Heart right ventricle (tissue), 16 donors: ENCODE measurements around the gene UTP11. TPM values are rescaled to one million over a fixed set of nuclear protein-coding genes. Genes with fewer than 3 reads are reported as not detected.

ENCODE experiments used
- ATAC-seq, 8 donors: fragments of 200-7000 bp; cut with Tn5 transposase; one replicate each; pipeline ENCODE4 v1.9.1; 2020; ENCODE audit warnings: mild to moderate bottlenecking in 8 of 8, moderate library complexity in 8 of 8, moderate number of reproducible peaks in 1 of 8
- DNase-seq, 2 donors: peaks; one replicate each; pipeline ENCODE4 v3.0.0-alpha.2; 2020
- H3K27ac ChIP-seq, 10 donors: fragments of 200-600 bp; sonication (generic) in 2 of 10; one replicate each; pipeline versions ENCODE4 v1.5.0 to v1.8.0; 2020 to 2022; ENCODE audit warnings: mild to moderate bottlenecking in 3 of 10
- H3K27me3 ChIP-seq, 7 donors: fragments of 200-600 bp; one replicate each; pipeline ENCODE4 v1.8.0; 2021 to 2022; ENCODE audit warnings: mild to moderate bottlenecking in 2 of 7
- H3K36me3 ChIP-seq, 9 donors: fragments of 200-600 bp; sonication (generic) in 1 of 9; one replicate each; pipeline versions ENCODE4 v1.5.0 to v1.8.0; 2020 to 2022; ENCODE audit warnings: mild to moderate bottlenecking in 2 of 9
- H3K4me1 ChIP-seq, 9 donors: fragments of 200-600 bp; sonication (generic) in 1 of 9; one replicate each; pipeline versions ENCODE4 v1.5.0 to v1.8.0; 2020 to 2022; ENCODE audit warnings: mild to moderate bottlenecking in 4 of 9
- H3K4me3 ChIP-seq, 10 donors: fragments of 200-600 bp; sonication (generic) in 2 of 10; one replicate each; pipeline versions ENCODE4 v1.5.0 to v1.8.0; 2020 to 2022; ENCODE audit warnings: mild to moderate bottlenecking in 7 of 10, moderate library complexity in 2 of 10
- H3K9me3 ChIP-seq, 11 donors: fragments of 200-600 bp in 10 of 11; sonication (generic) in 2 of 11; one replicate each; pipeline versions ENCODE4 v1.5.0 to v1.8.0; 2013 to 2022; ENCODE audit warnings: mild to moderate bottlenecking in 2 of 11, control low read depth in 1 of 11, moderate library complexity in 1 of 11
- CTCF ChIP-seq, 9 donors: fragments of 200-600 bp; sonication (generic) in 2 of 9; IDR thresholded peaks; one replicate each; pipeline versions ENCODE4 v1.5.0 to v1.8.0; 2021 to 2022; ENCODE audit warnings: antibody characterized with exemption in 9 of 9, mild to moderate bottlenecking in 5 of 9, moderate library complexity in 1 of 9
- WGBS, 2 donors: extraction: QIAGEN DNeasy Blood & Tissue Kit; methylation state at CpG; one replicate each; pipeline ENCODE4 v1.1.7; 2013; ENCODE audit warnings: inconsistent platforms in 1 of 2; 5-methylcytosine and 5-hydroxymethylcytosine counted together
- intact Hi-C, 10 donors: fragments of 100-400 bp; cut with DNase I; formaldehyde crosslinking; loops; one replicate each; pipeline versions ENCODE4 v1.11.1 to v1.14.2; 2022
- polyA plus RNA-seq, 2 donors: library from polyadenylated mRNA; stranded (reverse); fragments of 200-250 nt; gene quantifications; one replicate each; pipeline ENCODE4 v1.2.3, GENCODE V29; 2013
- total RNA-seq, 10 donors: library from RNA; stranded (reverse); fragmentation: NEBNext Ultra II Directional in 3 of 10; extraction: Animal tissue kit (Norgen Biotek cat#: 25700) in 3 of 10; gene quantifications; one replicate each; pipeline versions ENCODE4 v1.2.1 to v1.2.4, GENCODE V29; 2021 to 2023
- donor health status: Arrhythmogenic right ventricular cardiomyopathy.
- donor health status: ischemic (EF 13 %, LVEDD 7.1; RV severe dilation, severe dysfunction).
- donor health status: healthy with polysubstance abuse.
- donor health status: DM: no; HTN: yes; CAD: no.
- donor health status: DM: no; HTN: no; CAD: no.
- donor health status: ischemic (EF 25% LVEDD 6.9; RV normal size, moderate dysfunction).
- donor health status: ischemic (EF 25% LVEDD 5.7; RV mildly dilated, moderate dysfunction).
- donor health status: healthy.
- donor health status: DM: yes; HTN: yes; CAD: no.
- donor health status: Ischemic cardiomyopathy.
- donor health status: ischemic (EF 35%, LVEDD 5.7; RV mildly dilated, moderate dysfunction).
- donor health status: nonischemic (EF 11% LVEDD 7.7; RV severe dilation, severe dysfunction).
- donor health status: DM: yes; HTN: yes; CAD: no.
- donor health status: PGD.
- donor health status: ischemic (EF 29% LVEDD 5.4; RV normal size, mild dysfunction).
- donor health status: nonischemic (EF 23%, LVEDD 6.1; RV moderate dilation, normal function).

UTP11 gene
- total and polyA plus RNA-seq, 12 donors, result 22.9 to 59.8 (median 35.8) TPM

GRCh38 chr1:38028671-38029070 is 16.1 kb downstream of the UTP11 start:
- Histone ChIP-seq H3K4me3 (no peak overlapping the region), H3K27ac (peak overlapping the region in 1 of 10 donors; percentile 69), H3K27me3 (no peaks in the 10 kb centered on the region), H3K9me3 (no peaks in the 10 kb centered on the region), H3K4me1 (peaks cover 11 to 42% (median 26%) of the 10 kb centered on the region in 9 donors), H3K36me3 (peaks cover 0 to 34% (median 20%) of the 10 kb centered on the region in 9 donors)
- intact Hi-C loops, result loop anchor here in 7 of 10 donors (5.0 to 10.0 kb wide), 2 partner anchors 806 to 809 kb away; no protein-coding TSS in a partner anchor
- ATAC-seq, result no peak
- no peak for DNase-seq
- WGBS, 2 donors, result 72 to 73% methylated on average over 2 of the region's 2 CpGs
- TF ChIP-seq CTCF (IDR thresholded peaks at IDR 0.05), result no peak

- DNase-seq, result peak; percentile 39 to 51
- Histone ChIP-seq H3K4me1 (peaks cover 11 to 42% (median 26%) of the 10 kb centered on the region in 9 donors), H3K27ac (peak overlapping the region in 7 of 10 donors; percentile 17 to 74 (median 69)), H3K36me3 (peaks cover 0 to 29% (median 16%) of the 10 kb centered on the region in 9 donors), H3K9me3 (no peaks in the 10 kb centered on the region), H3K4me3 (peak overlapping the region in 1 of 10 donors; percentile 20), H3K27me3 (no peaks in the 10 kb centered on the region)
- WGBS, 2 donors, result 15 to 16% methylated on average over 23 of the region's 23 CpGs
- intact Hi-C loops, result loop anchor here in 7 of 10 donors (5.0 to 10.0 kb wide), 2 partner anchors 806 to 808 kb away; no protein-coding TSS in a partner anchor
- peak in 1 of 9 donors; percentile 23 for TF ChIP-seq CTCF (IDR thresholded peaks at IDR 0.05)
- ATAC-seq, result peak; percentile 31 to 65 (median 50)
Measured at GRCh38 chr1:38029081-38029681, 16.6 kb downstream of the UTP11 start.

- DNase-seq, result peak; percentile 30 to 39
- Histone ChIP-seq H3K4me1 (peaks cover 11 to 42% (median 26%) of the 10 kb centered on the region in 9 donors), H3K27ac (peak overlapping the region in 9 of 10 donors; percentile 17 to 74 (median 67))
Measured at GRCh38 chr1:38029685-38030511, 17.4 kb downstream of the UTP11 start.

More at GRCh38 chr1:38029685-38030511, 17.4 kb downstream of the UTP11 start:
- TF ChIP-seq CTCF (IDR thresholded peaks at IDR 0.05), result no peak
- 15 to 24% methylated on average over 12 of the region's 12 CpGs for WGBS, 2 donors
- intact Hi-C loops, result loop anchor here in 7 of 10 donors (5.0 to 10.0 kb wide), 4 partner anchors 555 to 807 kb away; no protein-coding TSS in a partner anchor
- Histone ChIP-seq H3K36me3 (peaks cover 0 to 23% (median 12%) of the 10 kb centered on the region in 9 donors), H3K9me3 (no peaks in the 10 kb centered on the region), H3K4me3 (peak overlapping the region in 2 of 10 donors; percentile 2 to 20), H3K27me3 (peaks cover 0 to 2% (median 0%) of the 10 kb centered on the region in 7 donors)
- ATAC-seq, result peak; percentile 41 to 79 (median 69)
